ENCODE measurements around the gene GAS2L3. TPM values are rescaled to one million over a fixed set of nuclear protein-coding genes. Genes with fewer than 3 reads are reported as not detected.
A peak's percentile ranks its signal among the peaks of the same experiment; 100 is the strongest.

The GAS2L3 gene
- total and polyA plus RNA-seq, 9 of the 15 experiments (the other 6 are each of a cell fraction or from before 2014, with no cell fraction given), result 1.5 to 9.8 (median 3.5) TPM

- TF ChIP-seq E2F4 (CRISPR knock-in tag; IDR thresholded peaks at IDR 0.05; ENCODE audit: low read depth) (no peak), REST (IDR thresholded peaks at IDR 0.05; ENCODE audit: borderline replicate concordance) (0 out of 2 replicates have a peak, but pooled peaks have one; percentile 13), REST (CRISPR knock-in tag; IDR thresholded peaks at IDR 0.05; ENCODE audit: low read depth) (no peak), SMARCC2 (IDR thresholded peaks at IDR 0.05; ENCODE audit: low read depth) (no peak), E2F6 (IDR thresholded peaks at IDR 0.05; ENCODE audit: borderline replicate concordance in 1 of 2, extremely low read depth in 1 of 2, insufficient read depth in 1 of 2, insufficient read length in 1 of 2, low read depth in 1 of 2, low read length in 1 of 2, poor library complexity in 1 of 2, severe bottlenecking in 1 of 2) (peak; percentile 76 to 92), ZZZ3 (IDR thresholded peaks at IDR 0.05) (no peak), FOXM1 (IDR thresholded peaks at IDR 0.05; ENCODE audit: low read depth) (peak; percentile 90), FOXM1 (CRISPR knock-in tag; IDR thresholded peaks at IDR 0.05; ENCODE audit: low read depth) (peak; percentile 93; the same call in 1 of the 2 replicates), HCFC1 (IDR thresholded peaks at IDR 0.05; ENCODE audit: low read depth, low read length) (no peak), BRCA1 (IDR thresholded peaks at IDR 0.05) (no peak), BRCA1 (CRISPR knock-in tag; IDR thresholded peaks at IDR 0.05) (no peak), KLF13 (tag; IDR thresholded peaks at IDR 0.05; ENCODE audit: borderline replicate concordance, low read depth) (no peak), TFAP4 (CRISPR knock-in tag; IDR thresholded peaks at IDR 0.05; ENCODE audit: borderline replicate concordance) (peak; percentile 61; the same call in 1 of the 2 replicates), POLR2H (tag; IDR thresholded peaks at IDR 0.05; ENCODE audit: low read depth) (no peak), SRSF9 (IDR thresholded peaks at IDR 0.05; ENCODE audit: borderline replicate concordance, low read depth, low read length) (no peak)
Measured at GRCh38 chr12:100573292-100574186, at the start of gene GAS2L3 (continued).
